NCI-H510A (cell line): Measurements from ENCODE around the gene TAGAP.

Experiments
- DNase-seq: peaks from one replicate; lab custom pipeline; 2025; lab: John Stamatoyannopoulos, UW

The TAGAP gene

GRCh38 chr6:159071843-159072769 is 27.3 kb upstream of the TAGAP start:
- DNase-seq = no peak

GRCh38 chr6:159068904-159069578 is 24.2 kb upstream of the TAGAP start:
- DNase-seq = no peak

DNA sequence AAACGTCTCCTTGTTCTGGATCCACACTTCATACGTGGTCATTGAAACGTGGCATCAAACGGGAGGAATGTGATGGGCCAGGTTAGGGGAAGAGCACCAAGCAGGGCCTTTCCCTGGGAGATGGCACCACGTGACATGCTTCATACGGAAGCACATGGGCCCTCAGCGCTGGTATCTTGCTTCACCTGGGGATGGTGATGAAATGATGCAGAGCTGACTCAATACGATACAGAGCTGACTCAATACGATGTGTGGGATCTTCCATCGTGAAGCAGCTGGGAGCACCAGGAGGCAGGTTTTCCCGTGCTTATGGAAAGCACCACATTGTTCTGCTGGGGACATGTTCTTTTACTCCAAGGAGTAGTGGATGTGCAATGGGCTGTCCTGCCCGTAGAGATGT is 22.5 kb upstream of the TAGAP start:
- DNase-seq = no peak

DNA sequence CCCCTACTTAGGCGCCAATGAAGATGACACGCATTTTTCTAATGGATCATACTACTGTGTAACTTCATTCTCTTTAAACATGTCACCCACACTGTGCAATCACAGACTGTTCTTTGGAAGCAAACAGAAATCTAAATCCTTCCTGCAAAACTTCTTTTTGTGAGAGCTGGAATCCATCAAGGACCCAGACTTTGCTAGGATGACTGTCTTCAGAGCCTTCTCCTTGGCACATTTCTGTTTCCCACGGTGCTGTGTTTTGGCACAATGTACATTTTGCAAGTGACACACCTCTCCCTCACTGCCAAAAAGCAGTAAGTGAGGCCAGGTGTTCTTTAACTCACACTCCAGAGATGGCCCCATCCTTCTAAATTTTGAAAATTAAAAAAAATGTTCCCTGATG is 21.7 kb upstream of the TAGAP start:
- no peak for DNase-seq

- DNase-seq = no peak
Observed at GRCh38 chr6:159065759-159066329, 21.1 kb upstream of the TAGAP start.

GRCh38 chr6:159065091-159065490 is 20.3 kb upstream of the TAGAP start:
- DNase-seq = no peak

GRCh38 chr6:159064477-159064876 is 19.7 kb upstream of the TAGAP start:
- DNase-seq = no peak

DNA sequence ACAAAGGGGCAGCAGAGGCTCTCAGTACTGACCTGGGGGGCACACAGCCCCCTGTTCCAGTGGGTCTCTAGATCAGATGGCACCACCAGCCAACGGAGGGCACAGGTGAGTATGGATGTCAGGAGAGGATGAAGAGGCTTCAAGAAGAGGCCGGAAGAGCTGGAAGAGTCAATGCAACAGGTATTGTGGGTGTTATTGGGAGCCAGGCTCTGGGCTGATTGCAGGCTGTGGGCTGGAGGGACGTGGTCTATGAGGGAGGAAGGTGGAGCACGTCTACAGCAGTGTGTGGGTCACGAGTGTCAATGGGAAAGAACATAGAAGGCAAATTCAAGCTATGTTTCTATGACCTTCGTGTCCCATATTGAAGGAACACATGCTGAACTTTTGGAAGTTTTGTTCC is 18.8 kb upstream of the TAGAP start:
- no peak for DNase-seq

GRCh38 chr6:159062976-159063375 is 18.2 kb upstream of the TAGAP start:
- DNase-seq = no peak

- DNase-seq = no peak
Observed at GRCh38 chr6:159062564-159062945, 17.8 kb upstream of the TAGAP start.

DNA sequence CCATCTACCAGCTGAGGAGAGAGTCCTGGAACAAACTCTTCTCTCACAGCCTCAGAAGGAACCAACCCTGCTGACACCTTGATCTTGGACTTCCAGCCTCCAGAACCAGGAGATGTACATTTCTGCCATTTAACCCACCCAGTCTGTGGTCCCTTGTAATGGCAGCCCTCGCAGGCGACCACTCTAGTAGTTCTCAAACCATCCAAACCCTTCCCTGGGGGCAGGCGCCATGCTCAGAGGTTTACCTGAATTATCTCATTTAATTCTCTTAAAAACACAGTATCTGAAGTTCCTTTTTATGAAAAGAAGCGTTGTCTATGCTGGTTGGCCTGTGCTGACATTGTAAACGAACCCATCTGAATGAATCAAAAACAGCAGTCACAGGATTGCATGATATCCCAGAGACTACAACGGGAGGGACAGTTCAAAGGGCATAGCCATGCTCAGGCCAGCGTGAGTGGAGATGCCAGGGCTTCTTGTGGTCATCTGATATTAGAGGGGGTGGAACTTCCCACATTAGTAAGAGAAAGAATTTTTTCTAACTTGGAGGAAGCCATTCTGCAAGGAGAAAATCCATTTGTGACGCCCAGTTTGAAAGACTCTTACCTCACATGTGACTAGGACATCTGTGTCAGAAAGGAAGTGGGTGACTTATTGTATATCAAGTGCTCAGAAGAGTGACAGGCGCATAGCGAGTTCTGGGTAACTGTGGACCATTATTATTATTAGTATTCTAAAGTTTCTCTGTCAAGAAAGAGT is 17.2 kb upstream of the TAGAP start:
- DNase-seq = no peak

- DNase-seq = no peak
Observed at GRCh38 chr6:159061146-159061545, 16.4 kb upstream of the TAGAP start.

- DNase-seq = no peak
Observed at GRCh38 chr6:159059885-159060506, 15.2 kb upstream of the TAGAP start.

DNA sequence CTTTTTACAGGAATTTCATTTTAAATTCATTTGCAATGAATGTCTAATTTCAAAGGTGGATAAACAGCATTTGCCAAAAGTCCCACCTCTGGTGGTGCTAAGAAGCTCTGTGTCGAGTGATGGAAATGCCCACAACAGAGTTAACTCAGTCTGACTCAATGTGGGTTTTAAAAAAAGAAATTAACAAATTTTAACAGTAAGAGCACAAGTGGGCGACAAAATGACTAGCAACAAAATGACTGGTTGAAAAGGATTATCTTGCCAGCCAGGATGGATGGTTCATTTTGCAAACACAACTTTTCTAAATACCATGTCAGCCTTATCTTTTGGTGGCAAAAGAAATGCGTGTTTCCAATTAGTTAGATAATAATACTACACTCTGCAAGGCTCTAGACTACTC is 14.3 kb upstream of the TAGAP start:
- DNase-seq = no peak

GRCh38 chr6:159056899-159057298 is 12.1 kb upstream of the TAGAP start:
- DNase-seq = no peak

- no peak for DNase-seq
Observed at GRCh38 chr6:159056432-159056831, 11.6 kb upstream of the TAGAP start.

GRCh38 chr6:159056003-159056402 is 11.2 kb upstream of the TAGAP start:
- no peak for DNase-seq

- DNase-seq = no peak
Observed at GRCh38 chr6:159053781-159054398, 9.1 kb upstream of the TAGAP start.

GRCh38 chr6:159052720-159053119 is 7.9 kb upstream of the TAGAP start:
- DNase-seq = no peak

GRCh38 chr6:159047891-159048685 is 3.3 kb upstream of the TAGAP start:
- DNase-seq = no peak

DNA sequence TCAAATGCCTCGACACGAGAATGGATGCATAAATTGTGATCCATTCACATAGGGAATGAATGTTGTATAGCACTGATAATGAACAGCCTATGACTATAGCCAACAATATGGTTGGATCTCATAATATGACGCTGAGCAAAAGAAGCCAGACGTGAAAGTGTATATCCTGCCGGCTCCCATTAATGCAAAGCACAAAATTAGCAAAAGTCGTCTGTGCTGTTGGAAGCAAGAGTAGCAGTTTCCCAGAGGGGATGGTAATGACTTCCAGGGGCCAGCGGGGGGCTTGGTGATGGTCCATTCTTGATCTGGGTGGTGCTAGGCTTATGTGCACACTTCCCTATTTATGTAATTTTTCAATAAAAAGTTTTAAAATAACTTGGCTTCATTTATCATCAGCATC is 1.0 kb upstream of the TAGAP start:
- DNase-seq = no peak
